HEK293 (cell line): ENCODE measurements around the gene CHRNA4.
"Not testable (repeated sequence)": the region's sequence is repeated elsewhere in the genome, so short reads cannot be mapped to it uniquely, and the experiment has no call there.

Experiments
- CTCF ChIA-PET: fragments of 350-600 bp; formaldehyde crosslinking; extraction: SDS; loops from one replicate; lab custom pipeline; 2021; ENCODE audit warnings: antibody characterized with exemption; lab: Yijun Ruan, JAX
- POLR2A ChIA-PET: fragments of 300-600 bp; formaldehyde crosslinking; extraction: SDS; loops from one replicate; lab custom pipeline; 2020; ENCODE audit warnings: antibody characterized with exemption, inconsistent platforms; lab: Yijun Ruan, JAX
- H3K27ac ChIP-seq: fragments of 200-500 bp; sonication (Bioruptor generic); 2 replicates; pipeline ENCODE4 v1.5.1; 2014; ENCODE audit warnings: low read depth, low read length, control low read depth, inconsistent platforms; ENCODE audit errors: extremely low read depth
- H3K36me3 ChIP-seq, 2 experiments: fragments of 200-500 bp in 1 of 2; sonication (Bioruptor generic) in 1 of 2; 1 replicate in 1 of 2; 2 replicates in 1 of 2; pipeline ENCODE4 v1.5.1; 2014 to 2017; ENCODE audit warnings: inconsistent platforms in 2 of 2, low read length in 2 of 2; ENCODE audit not compliant: control insufficient read depth in 2 of 2, insufficient read depth in 1 of 2
- H3K4me1 ChIP-seq: fragments of 200-500 bp; sonication (Bioruptor generic); 2 replicates; pipeline ENCODE4 v1.5.1; 2014; ENCODE audit warnings: mild to moderate bottlenecking, low read length, inconsistent platforms; ENCODE audit not compliant: control insufficient read depth, insufficient read depth
- H3K4me3 ChIP-seq: 2 replicates; pipeline ENCODE4 v1.5.1; 2011; ENCODE audit warnings: low read depth, mild to moderate bottlenecking, control low read depth, low read length, moderate library complexity
- H3K9me3 ChIP-seq: fragments of 200-500 bp; sonication (Bioruptor generic); 2 replicates; pipeline ENCODE4 v1.5.1; 2014; ENCODE audit warnings: low read depth, low read length, inconsistent platforms; ENCODE audit not compliant: control insufficient read depth, insufficient read depth
- KLF8 ChIP-seq: fragments of 450-650 bp; formaldehyde crosslinking; IDR thresholded peaks from 2 replicates; pipeline ENCODE4 v1.5.1; 2016; ENCODE audit warnings: missing biosample characterization, missing genetic modification characterization
- SCRT2 ChIP-seq: fragments of 450-650 bp; formaldehyde crosslinking; IDR thresholded peaks from 2 replicates; pipeline ENCODE4 v1.5.1; 2016; ENCODE audit warnings: missing biosample characterization, missing genetic modification characterization
- SP3 ChIP-seq: fragments of 450-650 bp; formaldehyde crosslinking; IDR thresholded peaks from 2 replicates; pipeline ENCODE4 v1.5.1; 2016; ENCODE audit warnings: missing biosample characterization, missing genetic modification characterization
- YY2 ChIP-seq: fragments of 450-650 bp; formaldehyde crosslinking; IDR thresholded peaks from 2 replicates; pipeline ENCODE4 v1.5.1; 2016; ENCODE audit warnings: missing biosample characterization, missing genetic modification characterization
- ZEB2 ChIP-seq: fragments of 450-650 bp; formaldehyde crosslinking; IDR thresholded peaks from 2 replicates; pipeline ENCODE4 v1.5.1; 2016; ENCODE audit warnings: missing biosample characterization, missing genetic modification characterization
- ZFP69B ChIP-seq: fragments of 450-650 bp; formaldehyde crosslinking; IDR thresholded peaks from 2 replicates; pipeline ENCODE4 v1.5.1; 2016; ENCODE audit warnings: missing biosample characterization, missing genetic modification characterization
- ZNF169 ChIP-seq: fragments of 450-650 bp; formaldehyde crosslinking; IDR thresholded peaks from 2 replicates; pipeline ENCODE4 v1.5.1; 2016; ENCODE audit warnings: missing biosample characterization, missing genetic modification characterization
- ZNF174 ChIP-seq: fragments of 450-650 bp; formaldehyde crosslinking; IDR thresholded peaks from 2 replicates; pipeline ENCODE4 v1.5.0; 2017; ENCODE audit warnings: missing biosample characterization, mild to moderate bottlenecking, missing genetic modification characterization
- ZNF19 ChIP-seq: fragments of 450-650 bp; formaldehyde crosslinking; IDR thresholded peaks from 2 replicates; pipeline ENCODE4; 2016; ENCODE audit warnings: missing biosample characterization, missing genetic modification characterization, low read depth
- ZNF324 ChIP-seq: fragments of 450-650 bp; formaldehyde crosslinking; IDR thresholded peaks from 2 replicates; pipeline ENCODE4 v1.5.1; 2016; ENCODE audit warnings: missing biosample characterization, missing genetic modification characterization
- ZNF354C ChIP-seq: fragments of 450-650 bp; formaldehyde crosslinking; IDR thresholded peaks from 2 replicates; pipeline ENCODE4 v1.5.1; 2016; ENCODE audit warnings: missing biosample characterization, missing genetic modification characterization, low read depth, borderline replicate concordance
- ZNF366 ChIP-seq: fragments of 450-650 bp; formaldehyde crosslinking; conservative IDR thresholded peaks from 2 replicates; pipeline ENCODE4 v1.5.1; 2016; ENCODE audit warnings: missing biosample characterization, missing genetic modification characterization
- ZNF394 ChIP-seq: fragments of 450-650 bp; formaldehyde crosslinking; IDR thresholded peaks from 2 replicates; pipeline ENCODE4 v1.5.1; 2016; ENCODE audit warnings: missing biosample characterization, missing genetic modification characterization, mild to moderate bottlenecking, moderate library complexity, borderline replicate concordance
- ZNF404 ChIP-seq: fragments of 450-650 bp; formaldehyde crosslinking; IDR thresholded peaks from 2 replicates; pipeline ENCODE4 v1.5.1; 2017; ENCODE audit warnings: missing biosample characterization, missing genetic modification characterization
- ZNF514 ChIP-seq: fragments of 450-650 bp; formaldehyde crosslinking; IDR thresholded peaks from 2 replicates; pipeline ENCODE4 v1.5.1; 2016; ENCODE audit warnings: missing biosample characterization, missing genetic modification characterization
- ZNF670 ChIP-seq: fragments of 450-650 bp; formaldehyde crosslinking; IDR thresholded peaks from 2 replicates; pipeline ENCODE4 v1.5.1; 2016; ENCODE audit warnings: missing biosample characterization, missing genetic modification characterization, low read depth
- TF ChIP-seq, protein P1 (sequence below): fragments of 450-650 bp; formaldehyde crosslinking; optimal IDR thresholded peaks from 2 replicates; pipeline ENCODE3; 2016; ENCODE audit warnings: missing biosample characterization, mild to moderate bottlenecking, missing genetic modification characterization
- TF ChIP-seq, protein P2 (sequence below): fragments of 450-650 bp; formaldehyde crosslinking; IDR thresholded peaks from 2 replicates; pipeline ENCODE4 v1.5.0; 2017; ENCODE audit warnings: missing biosample characterization, missing genetic modification characterization, borderline replicate concordance
- TF ChIP-seq, protein P3 (sequence below): fragments of 450-650 bp; formaldehyde crosslinking; IDR thresholded peaks from 2 replicates; pipeline ENCODE4 v1.5.1; 2017; ENCODE audit warnings: missing biosample characterization, missing genetic modification characterization
- TF ChIP-seq, protein P4 (sequence below): fragments of 450-650 bp; formaldehyde crosslinking; IDR thresholded peaks from 2 replicates; pipeline ENCODE4 v1.5.1; 2017; ENCODE audit warnings: missing biosample characterization, missing genetic modification characterization
- TF ChIP-seq, protein P5 (sequence below): fragments of 450-650 bp; formaldehyde crosslinking; IDR thresholded peaks from 2 replicates; pipeline ENCODE4 v1.5.1; 2016; ENCODE audit warnings: missing biosample characterization, missing genetic modification characterization
- TF ChIP-seq, protein P6 (sequence below): fragments of 450-650 bp; formaldehyde crosslinking; IDR thresholded peaks from 2 replicates; pipeline ENCODE4 v1.5.1; 2016; ENCODE audit warnings: missing biosample characterization, missing genetic modification characterization

Gene CHRNA4

DNA sequence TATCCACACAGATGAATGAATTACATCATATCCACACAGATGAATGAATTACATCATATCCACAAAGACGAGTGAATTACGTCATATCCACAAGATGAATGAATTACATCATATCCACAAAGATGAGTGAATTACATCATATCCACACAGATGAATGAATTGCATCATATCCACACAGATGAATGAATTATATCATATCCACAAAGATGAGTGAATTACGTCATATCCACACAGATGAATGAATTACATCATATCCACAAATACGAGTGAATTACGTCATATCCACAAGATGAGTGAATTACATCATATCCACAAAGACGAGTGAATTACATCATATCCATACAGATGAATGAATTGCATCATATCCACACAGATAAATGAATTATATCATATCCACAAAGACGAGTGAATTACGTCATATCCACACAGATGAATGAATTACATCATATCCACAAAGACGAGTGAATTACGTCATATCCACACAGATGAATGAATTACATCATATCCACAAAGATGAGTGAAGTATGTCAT lies 20.9 kb downstream of the CHRNA4 start (continued):
- 0 out of 2 replicates have a peak, but pooled peaks have one; percentile 13 for TF ChIP-seq ZNF354C (tag by site-specific recombination)
- TF ChIP-seq, protein P1, sequence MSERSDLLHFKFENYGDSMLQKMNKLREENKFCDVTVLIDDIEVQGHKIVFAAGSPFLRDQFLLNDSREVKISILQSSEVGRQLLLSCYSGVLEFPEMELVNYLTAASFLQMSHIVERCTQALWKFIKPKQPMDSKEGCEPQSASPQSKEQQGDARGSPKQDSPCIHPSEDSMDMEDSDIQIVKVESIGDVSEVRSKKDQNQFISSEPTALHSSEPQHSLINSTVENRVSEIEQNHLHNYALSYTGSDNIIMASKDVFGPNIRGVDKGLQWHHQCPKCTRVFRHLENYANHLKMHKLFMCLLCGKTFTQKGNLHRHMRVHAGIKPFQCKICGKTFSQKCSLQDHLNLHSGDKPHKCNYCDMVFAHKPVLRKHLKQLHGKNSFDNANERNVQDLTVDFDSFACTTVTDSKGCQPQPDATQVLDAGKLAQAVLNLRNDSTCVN: peak; percentile 28
- TF ChIP-seq, protein P2, sequence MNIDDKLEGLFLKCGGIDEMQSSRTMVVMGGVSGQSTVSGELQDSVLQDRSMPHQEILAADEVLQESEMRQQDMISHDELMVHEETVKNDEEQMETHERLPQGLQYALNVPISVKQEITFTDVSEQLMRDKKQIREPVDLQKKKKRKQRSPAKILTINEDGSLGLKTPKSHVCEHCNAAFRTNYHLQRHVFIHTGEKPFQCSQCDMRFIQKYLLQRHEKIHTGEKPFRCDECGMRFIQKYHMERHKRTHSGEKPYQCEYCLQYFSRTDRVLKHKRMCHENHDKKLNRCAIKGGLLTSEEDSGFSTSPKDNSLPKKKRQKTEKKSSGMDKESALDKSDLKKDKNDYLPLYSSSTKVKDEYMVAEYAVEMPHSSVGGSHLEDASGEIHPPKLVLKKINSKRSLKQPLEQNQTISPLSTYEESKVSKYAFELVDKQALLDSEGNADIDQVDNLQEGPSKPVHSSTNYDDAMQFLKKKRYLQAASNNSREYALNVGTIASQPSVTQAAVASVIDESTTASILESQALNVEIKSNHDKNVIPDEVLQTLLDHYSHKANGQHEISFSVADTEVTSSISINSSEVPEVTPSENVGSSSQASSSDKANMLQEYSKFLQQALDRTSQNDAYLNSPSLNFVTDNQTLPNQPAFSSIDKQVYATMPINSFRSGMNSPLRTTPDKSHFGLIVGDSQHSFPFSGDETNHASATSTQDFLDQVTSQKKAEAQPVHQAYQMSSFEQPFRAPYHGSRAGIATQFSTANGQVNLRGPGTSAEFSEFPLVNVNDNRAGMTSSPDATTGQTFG (tag by site-specific recombination): 0 out of 2 replicates have a peak, but pooled peaks have one; percentile 76
- TF ChIP-seq ZFP69B (tag by site-specific recombination): peak; percentile 88

DNA sequence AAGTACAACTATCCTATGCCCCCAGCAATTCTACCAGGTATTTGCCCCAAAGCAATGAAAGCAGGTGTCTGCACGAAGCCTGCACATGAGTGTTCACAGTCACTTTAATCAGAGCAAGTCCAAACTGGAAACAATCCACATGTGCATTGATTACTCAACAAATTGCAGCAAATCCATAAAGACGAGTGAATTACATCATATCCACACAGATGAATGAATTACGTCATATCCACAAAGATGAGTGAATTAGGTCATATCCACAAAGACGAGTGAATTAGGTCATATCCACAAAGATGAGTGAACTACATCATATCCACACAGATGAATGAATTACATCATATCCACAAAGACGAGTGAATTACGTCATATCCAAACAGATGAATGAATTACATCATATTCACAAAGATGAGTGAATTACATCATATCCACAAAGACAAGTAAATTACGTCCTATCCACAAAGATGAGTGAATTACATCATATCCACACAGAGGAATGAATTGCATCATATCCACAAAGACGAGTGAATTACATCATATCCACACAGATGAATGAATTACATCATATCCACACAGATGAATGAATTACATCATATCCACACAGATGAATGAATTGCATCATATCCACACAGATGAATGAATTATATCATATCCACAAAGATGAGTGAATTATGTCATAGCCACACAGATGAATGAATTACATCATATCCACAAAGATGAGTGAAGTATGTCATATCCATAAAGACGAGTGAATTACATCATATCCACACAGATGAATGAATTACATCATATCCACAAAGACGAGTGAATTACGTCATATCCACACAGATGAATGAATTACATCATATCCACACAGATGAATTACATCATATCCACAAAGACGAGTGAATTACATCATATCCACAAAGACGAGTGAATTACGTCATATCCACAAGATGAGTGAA lies 21.7 kb downstream of the CHRNA4 start:
- H3K27ac ChIP-seq, H3K9me3 ChIP-seq, POLR2A ChIA-PET, H3K4me1 ChIP-seq, H3K4me3 ChIP-seq, H3K36me3 ChIP-seq: not testable (repeated sequence)
- CTCF ChIA-PET: interaction anchor here (1.6 kb wide), 1 partner anchor 43 kb away, joined by 4 read pairs; no protein-coding TSS in a partner anchor
- TF ChIP-seq, protein P3, sequence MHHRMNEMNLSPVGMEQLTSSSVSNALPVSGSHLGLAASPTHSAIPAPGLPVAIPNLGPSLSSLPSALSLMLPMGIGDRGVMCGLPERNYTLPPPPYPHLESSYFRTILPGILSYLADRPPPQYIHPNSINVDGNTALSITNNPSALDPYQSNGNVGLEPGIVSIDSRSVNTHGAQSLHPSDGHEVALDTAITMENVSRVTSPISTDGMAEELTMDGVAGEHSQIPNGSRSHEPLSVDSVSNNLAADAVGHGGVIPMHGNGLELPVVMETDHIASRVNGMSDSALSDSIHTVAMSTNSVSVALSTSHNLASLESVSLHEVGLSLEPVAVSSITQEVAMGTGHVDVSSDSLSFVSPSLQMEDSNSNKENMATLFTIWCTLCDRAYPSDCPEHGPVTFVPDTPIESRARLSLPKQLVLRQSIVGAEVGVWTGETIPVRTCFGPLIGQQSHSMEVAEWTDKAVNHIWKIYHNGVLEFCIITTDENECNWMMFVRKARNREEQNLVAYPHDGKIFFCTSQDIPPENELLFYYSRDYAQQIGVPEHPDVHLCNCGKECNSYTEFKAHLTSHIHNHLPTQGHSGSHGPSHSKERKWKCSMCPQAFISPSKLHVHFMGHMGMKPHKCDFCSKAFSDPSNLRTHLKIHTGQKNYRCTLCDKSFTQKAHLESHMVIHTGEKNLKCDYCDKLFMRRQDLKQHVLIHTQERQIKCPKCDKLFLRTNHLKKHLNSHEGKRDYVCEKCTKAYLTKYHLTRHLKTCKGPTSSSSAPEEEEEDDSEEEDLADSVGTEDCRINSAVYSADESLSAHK: 0 out of 2 replicates have a peak, but pooled peaks have one; percentile 35
- TF ChIP-seq, protein P4, sequence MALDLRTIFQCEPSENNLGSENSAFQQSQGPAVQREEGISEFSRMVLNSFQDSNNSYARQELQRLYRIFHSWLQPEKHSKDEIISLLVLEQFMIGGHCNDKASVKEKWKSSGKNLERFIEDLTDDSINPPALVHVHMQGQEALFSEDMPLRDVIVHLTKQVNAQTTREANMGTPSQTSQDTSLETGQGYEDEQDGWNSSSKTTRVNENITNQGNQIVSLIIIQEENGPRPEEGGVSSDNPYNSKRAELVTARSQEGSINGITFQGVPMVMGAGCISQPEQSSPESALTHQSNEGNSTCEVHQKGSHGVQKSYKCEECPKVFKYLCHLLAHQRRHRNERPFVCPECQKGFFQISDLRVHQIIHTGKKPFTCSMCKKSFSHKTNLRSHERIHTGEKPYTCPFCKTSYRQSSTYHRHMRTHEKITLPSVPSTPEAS: peak; percentile 64
- peak; percentile 27; the same call in 1 of the 2 replicates for TF ChIP-seq SP3 (tag by site-specific recombination)
- TF ChIP-seq ZNF404: peak; percentile 70; the same call in 1 of the 2 replicates
- TF ChIP-seq, protein P5, sequence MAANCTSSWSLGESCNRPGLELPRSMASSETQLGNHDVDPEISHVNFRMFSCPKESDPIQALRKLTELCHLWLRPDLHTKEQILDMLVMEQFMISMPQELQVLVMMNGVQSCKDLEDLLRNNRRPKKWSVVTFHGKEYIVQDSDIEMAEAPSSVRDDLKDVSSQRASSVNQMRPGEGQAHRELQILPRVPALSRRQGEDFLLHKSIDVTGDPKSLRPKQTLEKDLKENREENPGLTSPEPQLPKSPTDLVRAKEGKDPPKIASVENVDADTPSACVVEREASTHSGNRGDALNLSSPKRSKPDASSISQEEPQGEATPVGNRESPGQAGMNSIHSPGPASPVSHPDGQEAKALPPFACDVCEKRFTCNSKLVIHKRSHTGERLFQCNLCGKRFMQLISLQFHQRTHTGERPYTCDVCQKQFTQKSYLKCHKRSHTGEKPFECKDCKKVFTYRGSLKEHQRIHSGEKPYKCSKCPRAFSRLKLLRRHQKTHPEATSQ (tag by site-specific recombination): 0 out of 2 replicates have a peak, but pooled peaks have one; percentile 19
- 0 out of 2 replicates have a peak, but pooled peaks have one; percentile 26 for TF ChIP-seq ZNF394 (tag by site-specific recombination)
- TF ChIP-seq ZEB2 (tag by site-specific recombination): peak; percentile 81
- peak; percentile 84 for TF ChIP-seq ZNF366 (tag by site-specific recombination)
- peak; percentile 48; the same call in 1 of the 2 replicates for TF ChIP-seq ZNF514
- TF ChIP-seq KLF8: peak; percentile 49; the same call in 1 of the 2 replicates
- peak; percentile 99 for TF ChIP-seq ZNF324 (tag by site-specific recombination)
- peak; percentile 72 for TF ChIP-seq SCRT2 (tag by site-specific recombination)
- TF ChIP-seq ZNF19 (tag by site-specific recombination): 0 out of 2 replicates have a peak, but pooled peaks have one; percentile 15
- 0 out of 2 replicates have a peak, but pooled peaks have one; percentile 41 for TF ChIP-seq ZNF169
- 0 out of 2 replicates have a peak, but pooled peaks have one; percentile 52 for TF ChIP-seq ZNF670
- TF ChIP-seq, protein P6, sequence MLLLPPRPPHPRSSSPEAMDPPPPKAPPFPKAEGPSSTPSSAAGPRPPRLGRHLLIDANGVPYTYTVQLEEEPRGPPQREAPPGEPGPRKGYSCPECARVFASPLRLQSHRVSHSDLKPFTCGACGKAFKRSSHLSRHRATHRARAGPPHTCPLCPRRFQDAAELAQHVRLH: peak; percentile 50; the same call in 1 of the 2 replicates
- TF ChIP-seq, protein P1: peak; percentile 14
- peak; percentile 62; the same call in 1 of the 2 replicates for TF ChIP-seq YY2 (tag by site-specific recombination)
- peak; percentile 78; the same call in 1 of the 2 replicates for TF ChIP-seq ZNF174 (tag by site-specific recombination)
